GM12872 (cell line): ENCODE results near the gene BLTP3A.
A peak's percentile ranks its signal among the peaks of the same experiment; 100 is the strongest.

Source experiments
- TF ChIP-seq, protein P1 (sequence below): IDR thresholded peaks from 3 replicates; pipeline ENCODE4 v1.5.1; 2011; ENCODE audit warnings: low read depth, mild to moderate bottlenecking, low read length, moderate library complexity; ENCODE audit not compliant: insufficient read depth

BLTP3A gene

DNA sequence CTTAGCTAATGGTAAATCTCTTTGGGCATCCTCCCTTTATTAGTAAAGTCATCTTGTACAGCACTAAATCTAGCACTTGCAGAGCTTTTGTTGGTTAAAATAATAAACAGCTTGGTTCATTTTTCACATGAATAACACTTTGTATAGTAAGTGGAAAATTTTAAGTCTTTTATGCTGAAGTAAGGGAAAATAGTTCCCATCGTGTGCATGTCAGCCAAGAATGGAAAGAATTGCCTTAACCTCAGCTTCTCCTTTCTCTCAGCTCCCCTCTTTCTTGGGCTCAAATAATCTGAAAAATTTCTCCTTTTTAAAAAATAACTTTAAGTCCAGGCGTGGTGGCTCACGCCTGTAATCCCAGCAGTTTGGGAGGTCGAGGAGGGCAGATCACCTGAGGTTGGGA, 18.0 kb upstream of the BLTP3A start:
- TF ChIP-seq, protein P1, sequence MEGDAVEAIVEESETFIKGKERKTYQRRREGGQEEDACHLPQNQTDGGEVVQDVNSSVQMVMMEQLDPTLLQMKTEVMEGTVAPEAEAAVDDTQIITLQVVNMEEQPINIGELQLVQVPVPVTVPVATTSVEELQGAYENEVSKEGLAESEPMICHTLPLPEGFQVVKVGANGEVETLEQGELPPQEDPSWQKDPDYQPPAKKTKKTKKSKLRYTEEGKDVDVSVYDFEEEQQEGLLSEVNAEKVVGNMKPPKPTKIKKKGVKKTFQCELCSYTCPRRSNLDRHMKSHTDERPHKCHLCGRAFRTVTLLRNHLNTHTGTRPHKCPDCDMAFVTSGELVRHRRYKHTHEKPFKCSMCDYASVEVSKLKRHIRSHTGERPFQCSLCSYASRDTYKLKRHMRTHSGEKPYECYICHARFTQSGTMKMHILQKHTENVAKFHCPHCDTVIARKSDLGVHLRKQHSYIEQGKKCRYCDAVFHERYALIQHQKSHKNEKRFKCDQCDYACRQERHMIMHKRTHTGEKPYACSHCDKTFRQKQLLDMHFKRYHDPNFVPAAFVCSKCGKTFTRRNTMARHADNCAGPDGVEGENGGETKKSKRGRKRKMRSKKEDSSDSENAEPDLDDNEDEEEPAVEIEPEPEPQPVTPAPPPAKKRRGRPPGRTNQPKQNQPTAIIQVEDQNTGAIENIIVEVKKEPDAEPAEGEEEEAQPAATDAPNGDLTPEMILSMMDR: no peak

DNA sequence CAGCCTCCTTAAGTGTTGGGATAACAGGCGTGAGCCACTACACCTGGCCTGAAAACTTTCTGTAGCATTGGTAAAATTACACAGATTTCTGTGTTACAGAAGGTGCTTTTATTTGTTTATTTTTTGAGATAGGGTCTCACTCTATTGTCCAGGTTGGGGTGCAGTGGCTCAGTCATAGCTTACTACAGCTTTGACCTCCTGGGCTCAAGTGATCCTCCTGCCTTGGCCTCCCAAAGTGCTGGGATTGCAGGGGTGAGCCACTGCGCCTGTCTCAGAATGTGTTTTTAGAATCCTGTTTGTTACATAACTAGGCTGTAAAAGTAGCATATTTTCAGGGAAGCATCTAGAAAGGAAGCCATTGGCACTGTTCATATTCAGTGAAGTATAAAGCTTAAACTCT, 16.9 kb upstream of the BLTP3A start:
- TF ChIP-seq, protein P1: no peak

- TF ChIP-seq, protein P1: no peak
Observed at GRCh38 chr6:34788111-34788510, 3.8 kb upstream of the BLTP3A start.

DNA sequence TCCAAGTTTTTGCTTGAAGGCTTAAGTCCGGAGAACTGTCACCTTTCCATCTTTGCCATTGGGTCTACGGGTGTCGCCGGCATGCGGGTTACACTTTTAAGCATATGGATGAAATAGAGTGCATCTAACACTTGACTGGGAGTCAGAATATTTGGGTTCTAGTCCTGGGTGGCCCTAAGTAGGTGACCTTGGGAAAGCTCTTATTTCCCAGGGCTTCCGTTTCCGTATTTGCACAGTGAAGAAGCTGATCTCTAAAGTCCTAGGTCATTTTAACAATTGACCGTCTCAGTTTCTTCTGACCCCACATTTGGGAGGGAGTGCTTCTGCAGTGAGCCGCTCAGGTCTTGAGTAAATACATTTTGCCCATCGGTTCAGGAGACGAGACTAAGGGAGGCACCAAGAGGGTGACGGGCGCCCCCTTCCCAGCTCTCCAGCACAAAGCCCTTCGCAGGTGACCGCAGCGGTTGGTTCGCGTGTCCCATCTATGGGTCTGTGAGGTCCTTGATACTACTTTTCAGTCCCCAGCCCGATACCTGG, 651 bp upstream of the BLTP3A start:
- TF ChIP-seq, protein P1: peak; percentile 20; the same call in 1 of the 3 replicates

DNA sequence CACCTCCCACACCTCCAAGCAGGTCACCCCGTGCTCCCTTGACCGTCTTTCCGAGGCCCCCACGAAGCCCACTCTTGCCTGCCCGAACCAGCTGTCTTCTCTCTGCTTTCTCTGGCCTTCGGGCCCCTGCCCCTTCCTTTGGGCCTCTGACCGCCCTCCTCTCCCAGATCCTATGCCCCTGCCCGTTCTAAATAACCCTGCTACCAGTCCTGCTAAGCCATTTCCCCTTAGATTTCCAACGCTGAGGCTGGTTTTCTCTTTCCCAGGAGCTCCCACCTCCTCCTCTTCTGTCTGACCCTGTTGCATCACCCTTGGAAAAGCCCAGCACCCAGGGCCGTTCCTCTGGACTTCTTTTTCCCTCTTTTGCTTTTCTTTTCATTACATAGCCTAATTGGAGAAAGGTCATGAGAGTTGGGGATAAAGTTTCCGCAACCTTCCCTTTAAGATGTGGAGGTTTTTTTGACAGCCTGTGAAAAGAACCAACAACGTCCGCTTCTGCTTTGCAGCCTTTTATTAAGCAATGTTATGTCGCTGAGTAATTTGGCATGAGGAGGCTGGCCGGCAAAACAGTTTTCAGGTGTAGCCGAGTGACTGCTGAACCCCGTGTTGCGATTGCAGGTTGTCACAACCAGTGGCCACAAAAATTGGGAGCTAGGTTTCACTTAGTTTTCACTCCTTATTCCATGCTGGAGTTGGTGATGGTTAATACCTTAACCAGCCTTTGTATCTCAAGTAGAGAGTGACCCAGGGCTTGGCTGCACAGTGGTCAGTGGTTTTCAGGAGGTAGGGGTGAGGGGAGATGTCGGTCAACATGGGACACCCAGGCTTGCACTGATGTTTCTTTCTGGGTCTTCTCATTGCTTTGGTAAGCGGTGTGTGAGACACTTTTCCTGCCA, 970 bp downstream of the BLTP3A start:
- TF ChIP-seq, protein P1: no peak

GRCh38 chr6:34793877-34794276, 2.0 kb downstream of the BLTP3A start:
- TF ChIP-seq, protein P1: no peak

DNA sequence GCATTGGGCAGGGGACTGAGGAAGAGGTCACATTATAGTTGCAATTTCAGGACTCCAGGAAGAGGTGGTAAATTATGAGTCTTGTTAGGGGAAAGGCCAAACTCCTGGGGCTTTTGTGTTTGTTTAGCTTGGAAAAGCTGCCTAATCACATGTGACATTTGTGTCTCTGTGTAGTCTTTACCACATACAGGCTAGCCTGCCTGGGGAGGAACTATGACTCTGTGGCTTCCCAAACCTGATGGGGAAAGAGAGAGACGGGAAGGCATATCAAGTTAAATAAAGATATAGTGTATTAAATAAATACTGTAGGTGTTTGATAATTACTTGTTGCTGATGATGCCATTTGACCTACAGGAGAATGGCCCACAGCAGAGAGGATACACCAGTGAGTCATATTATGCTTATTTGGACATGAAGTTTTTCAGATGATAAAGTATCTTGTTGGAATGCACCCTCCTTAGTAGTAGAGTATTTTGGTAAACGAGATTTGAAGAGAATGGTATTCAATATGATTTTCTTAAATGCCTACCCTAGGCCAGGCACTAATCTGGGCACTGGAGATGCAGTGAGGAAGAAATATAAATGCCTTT, 4.0 kb downstream of the BLTP3A start:
- TF ChIP-seq, protein P1: no peak
